ENCODE results near the gene TEKT3. TPM values are rescaled to one million over a fixed set of nuclear protein-coding genes. Genes with fewer than 3 reads are reported as not detected.

TEKT3 gene
- total RNA-seq: not detected

DNA sequence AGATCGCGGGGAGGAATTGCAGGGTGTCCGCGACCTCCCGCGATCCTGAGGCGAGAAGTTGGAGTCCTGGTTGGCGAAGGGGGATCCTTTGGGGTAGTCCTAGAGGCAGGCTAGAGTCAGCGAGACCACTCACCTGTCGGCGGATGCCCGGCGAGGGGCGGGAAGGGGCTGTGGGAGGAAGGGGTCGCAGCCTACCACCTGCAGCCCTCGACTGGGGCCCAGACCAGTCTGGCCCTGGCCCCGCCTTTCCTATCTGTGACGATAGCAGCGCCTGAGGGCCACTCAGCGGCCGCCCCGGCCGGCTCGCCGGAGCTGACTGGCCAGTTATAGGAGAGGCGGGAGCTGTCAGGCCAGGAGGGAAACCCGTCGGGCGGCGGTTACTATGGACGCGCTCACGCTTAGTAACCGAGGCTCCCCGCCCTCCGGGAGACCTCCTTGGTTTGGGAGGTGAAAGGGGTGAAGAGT lies at the start of gene TEKT3:
Gene TEKT3 (minus strand): TSS at position 213 of the 465 bp plus-strand sequence. CDS start 10,012 bp downstream, outside the sequence.
- DNase-seq (no peak), ATAC-seq (peak; percentile 42)
- Mint-ChIP-seq H3K27me3 (ENCODE audit: low read depth) (peaks cover 43% of the 10 kb centered on the region), H3K9me3 (ENCODE audit: insufficient read depth) (no peaks in the 10 kb centered on the region), H3K27ac (no peak within 1 kb of the TSS), H3K4me1 (ENCODE audit: low read depth) (peaks cover 6% of the 10 kb centered on the region), H3K4me3 (peak within 1 kb of the TSS; percentile 13), H3K36me3 (ENCODE audit: low read depth) (no peaks in the 10 kb centered on the region)
- ChIA-PET POLR2A (no interaction called here), CTCF (no interaction called here)

DNA sequence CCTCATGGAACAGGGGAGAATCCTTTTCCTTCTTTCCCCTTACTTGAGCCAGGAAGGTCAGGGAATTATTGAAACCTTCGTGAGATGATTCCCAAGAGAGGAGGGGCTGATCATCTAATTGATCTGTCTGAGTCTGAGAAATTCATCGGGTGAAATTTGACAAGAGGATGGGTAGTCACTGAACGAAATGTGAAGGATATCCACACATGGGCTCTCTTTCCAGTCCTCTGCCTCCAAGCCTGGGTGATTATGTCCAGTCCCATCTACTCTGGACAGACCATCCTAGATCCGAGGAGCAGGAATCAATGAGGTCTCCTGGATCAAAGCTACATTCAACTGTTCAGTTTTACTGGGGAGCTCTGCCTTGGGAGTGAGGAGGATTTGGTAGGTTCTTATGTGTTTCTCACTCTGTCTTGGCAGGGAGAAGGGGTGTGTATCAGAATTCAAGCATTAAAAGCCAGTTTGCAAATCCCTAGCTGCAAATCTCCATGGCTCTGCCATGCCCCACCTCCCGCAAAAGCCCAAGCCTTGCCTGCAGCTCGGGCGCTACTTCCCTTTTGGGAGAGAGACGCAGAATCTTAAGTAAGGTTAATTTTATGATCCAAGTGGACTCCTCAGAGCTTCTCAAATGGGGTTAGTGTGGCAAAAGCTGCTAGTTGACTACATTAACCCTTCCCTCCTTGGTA lies 47.1 kb upstream of the TEKT3 start:
- H3K27me3 Mint-ChIP-seq (ENCODE audit: low read depth): peaks cover 12% of the 10 kb centered on the region
- ATAC-seq: no peak
- no peaks in the 10 kb centered on the region for H3K36me3 Mint-ChIP-seq (ENCODE audit: low read depth)
- H3K4me3 Mint-ChIP-seq: no peak overlapping the region
- DNase-seq: no peak
- H3K9me3 Mint-ChIP-seq (ENCODE audit: insufficient read depth): no peaks in the 10 kb centered on the region
- ChIA-PET CTCF (interaction anchor here (1.2 kb wide), 1 partner anchor 10 kb away, joined by 3 read pairs; no protein-coding TSS in a partner anchor), POLR2A (no interaction called here)
- no peaks in the 10 kb centered on the region for H3K4me1 Mint-ChIP-seq (ENCODE audit: low read depth)
- no peak overlapping the region for H3K27ac Mint-ChIP-seq

DNA sequence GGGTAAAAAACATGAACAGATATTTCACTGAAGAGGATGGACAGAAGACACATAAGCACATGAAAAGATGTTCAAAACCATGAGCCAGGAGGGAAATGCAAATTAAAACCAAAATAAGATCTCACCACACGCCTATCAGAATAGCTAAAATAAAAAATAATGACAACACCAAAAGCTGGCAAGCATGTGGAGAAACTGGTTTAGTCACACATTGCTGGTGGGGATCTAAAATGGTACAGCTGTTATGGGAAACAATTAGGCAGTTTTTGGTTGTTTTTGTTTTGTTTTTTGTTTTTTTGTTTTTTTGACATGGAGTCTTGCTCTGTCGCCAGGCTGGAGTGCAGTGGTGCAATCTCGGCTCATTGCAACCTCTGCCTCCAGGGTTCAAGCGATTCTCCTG lies 44.7 kb upstream of the TEKT3 start:
- Mint-ChIP-seq H3K27me3 (ENCODE audit: low read depth) (peaks cover 11% of the 10 kb centered on the region), H3K36me3 (ENCODE audit: low read depth) (no peaks in the 10 kb centered on the region), H3K9me3 (ENCODE audit: insufficient read depth) (no peaks in the 10 kb centered on the region), H3K27ac (no peak overlapping the region), H3K4me1 (ENCODE audit: low read depth) (no peaks in the 10 kb centered on the region), H3K4me3 (no peak overlapping the region)
- ATAC-seq: no peak
- ChIA-PET CTCF (no interaction called here), POLR2A (no interaction called here)
- no peak for DNase-seq

- Mint-ChIP-seq H3K4me3 (no peak overlapping the region), H3K27me3 (ENCODE audit: low read depth) (peaks cover 8% of the 10 kb centered on the region)
- POLR2A ChIA-PET: no interaction called here
These were observed 43.9 kb upstream of the TEKT3 start for GRCh38 chr17:15385305-15385704.

GRCh38 chr17:15384142-15384787 lies 42.9 kb upstream of the TEKT3 start:
- Mint-ChIP-seq H3K4me1 (ENCODE audit: low read depth) (no peaks in the 10 kb centered on the region), H3K27me3 (ENCODE audit: low read depth) (peaks cover 8% of the 10 kb centered on the region), H3K4me3 (no peak overlapping the region), H3K27ac (no peak overlapping the region), H3K9me3 (ENCODE audit: insufficient read depth) (no peaks in the 10 kb centered on the region), H3K36me3 (ENCODE audit: low read depth) (no peaks in the 10 kb centered on the region)
- ChIA-PET CTCF (no interaction called here), POLR2A (no interaction called here)
- ATAC-seq (no peak), DNase-seq (no peak)

More at GRCh38 chr17:15385305-15385704, 43.9 kb upstream of the TEKT3 start:
- no peaks in the 10 kb centered on the region for H3K4me1 Mint-ChIP-seq (ENCODE audit: low read depth)
- H3K36me3 Mint-ChIP-seq (ENCODE audit: low read depth): no peaks in the 10 kb centered on the region
- CTCF ChIA-PET: no interaction called here
- ATAC-seq (no peak), DNase-seq (no peak)
- no peaks in the 10 kb centered on the region for H3K9me3 Mint-ChIP-seq (ENCODE audit: insufficient read depth)
- H3K27ac Mint-ChIP-seq: no peak overlapping the region

GRCh38 chr17:15382914-15383313 lies 41.5 kb upstream of the TEKT3 start:
- Mint-ChIP-seq H3K4me1 (ENCODE audit: low read depth) (no peaks in the 10 kb centered on the region), H3K36me3 (ENCODE audit: low read depth) (no peaks in the 10 kb centered on the region), H3K9me3 (ENCODE audit: insufficient read depth) (no peaks in the 10 kb centered on the region), H3K4me3 (no peak overlapping the region), H3K27ac (no peak overlapping the region), H3K27me3 (ENCODE audit: low read depth) (peaks cover 8% of the 10 kb centered on the region)
- ChIA-PET POLR2A (interaction anchor here (0.6 kb wide), 1 partner anchor 118 kb away, joined by 3 read pairs; the partner anchor contains the start of gene PMP22), CTCF (no interaction called here)
- no peak for ATAC-seq
- DNase-seq: no peak

DNA sequence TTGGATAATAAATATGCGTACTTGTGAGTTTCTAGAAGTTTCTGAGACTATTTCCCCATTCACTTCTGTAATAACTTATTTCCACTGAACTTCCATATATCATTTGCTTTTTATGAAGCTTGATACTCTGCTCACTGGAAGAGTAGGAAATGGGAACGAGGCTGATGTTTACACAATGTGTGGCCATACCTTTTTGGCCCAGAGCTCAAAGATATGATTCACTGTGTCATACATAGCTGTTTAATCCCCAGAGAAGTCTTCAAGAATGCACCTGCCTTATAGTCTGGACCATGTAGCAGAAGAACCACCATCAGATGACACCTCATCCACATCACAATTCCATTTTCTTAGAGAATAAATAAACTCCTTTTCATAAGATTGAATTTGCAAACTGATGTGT lies 40.3 kb upstream of the TEKT3 start:
- H3K9me3 Mint-ChIP-seq (ENCODE audit: insufficient read depth): no peaks in the 10 kb centered on the region
- ATAC-seq: no peak
- no peaks in the 10 kb centered on the region for H3K4me1 Mint-ChIP-seq (ENCODE audit: low read depth)
- peaks cover 9% of the 10 kb centered on the region for H3K27me3 Mint-ChIP-seq (ENCODE audit: low read depth)
- H3K27ac Mint-ChIP-seq: no peak overlapping the region
- ChIA-PET CTCF (interaction anchor here (1.4 kb wide), 1 partner anchor 121 kb away, joined by 3 read pairs; no protein-coding TSS in a partner anchor), POLR2A (no interaction called here)
- H3K4me3 Mint-ChIP-seq: no peak overlapping the region
- H3K36me3 Mint-ChIP-seq (ENCODE audit: low read depth): no peaks in the 10 kb centered on the region
- no peak for DNase-seq

GRCh38 chr17:15380446-15380845 lies 39.0 kb upstream of the TEKT3 start:
- Mint-ChIP-seq H3K27ac (no peak overlapping the region), H3K9me3 (ENCODE audit: insufficient read depth) (no peaks in the 10 kb centered on the region), H3K4me3 (no peak overlapping the region), H3K27me3 (ENCODE audit: low read depth) (peaks cover 6% of the 10 kb centered on the region), H3K4me1 (ENCODE audit: low read depth) (no peaks in the 10 kb centered on the region), H3K36me3 (ENCODE audit: low read depth) (no peaks in the 10 kb centered on the region)
- no peak for ATAC-seq
- ChIA-PET POLR2A (no interaction called here), CTCF (no interaction called here)
- DNase-seq: no peak

- Mint-ChIP-seq H3K27ac (no peak overlapping the region), H3K4me1 (ENCODE audit: low read depth) (no peaks in the 10 kb centered on the region), H3K36me3 (ENCODE audit: low read depth) (no peaks in the 10 kb centered on the region), H3K9me3 (ENCODE audit: insufficient read depth) (no peaks in the 10 kb centered on the region), H3K27me3 (ENCODE audit: low read depth) (peaks cover 6% of the 10 kb centered on the region), H3K4me3 (no peak overlapping the region)
- no peak for ATAC-seq
- no peak for DNase-seq
- CTCF ChIA-PET: no interaction called here
- POLR2A ChIA-PET: no interaction called here
These were observed 38.3 kb upstream of the TEKT3 start for GRCh38 chr17:15379659-15380058.

DNA sequence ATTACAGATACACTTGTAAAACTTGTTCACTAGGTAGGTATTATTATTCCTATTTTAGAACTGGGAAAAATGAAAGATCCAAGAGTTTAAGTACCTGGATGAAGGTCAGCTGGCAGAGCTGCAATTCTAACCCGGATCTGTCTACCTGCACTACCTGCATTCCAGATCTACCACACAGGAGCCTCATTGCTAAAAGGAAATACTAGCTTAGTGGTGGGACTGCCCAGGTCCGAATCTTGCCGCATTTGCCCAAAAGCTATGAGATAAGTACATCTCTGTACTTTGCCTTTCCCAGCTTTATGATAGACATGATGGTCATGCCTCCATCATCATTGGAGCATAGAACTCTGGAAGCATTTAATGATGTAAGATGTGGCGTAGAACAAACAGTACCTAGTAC lies 36.8 kb upstream of the TEKT3 start:
- CTCF ChIA-PET: interaction anchor here (0.7 to 1.1 kb wide), 2 partner anchors 10 to 123 kb away, joined by 3 read pairs; no protein-coding TSS in a partner anchor
- DNase-seq (no peak), ATAC-seq (no peak)
- Mint-ChIP-seq H3K9me3 (ENCODE audit: insufficient read depth) (no peaks in the 10 kb centered on the region), H3K27ac (no peak overlapping the region), H3K27me3 (ENCODE audit: low read depth) (peaks cover 2% of the 10 kb centered on the region), H3K4me1 (ENCODE audit: low read depth) (no peaks in the 10 kb centered on the region), H3K36me3 (ENCODE audit: low read depth) (no peaks in the 10 kb centered on the region), H3K4me3 (no peak overlapping the region)
- POLR2A ChIA-PET: no interaction called here

GRCh38 chr17:15377616-15378015 lies 36.2 kb upstream of the TEKT3 start:
- Mint-ChIP-seq H3K4me1 (ENCODE audit: low read depth) (no peaks in the 10 kb centered on the region), H3K27me3 (ENCODE audit: low read depth) (peaks cover 2% of the 10 kb centered on the region), H3K4me3 (no peak overlapping the region), H3K27ac (no peak overlapping the region), H3K9me3 (ENCODE audit: insufficient read depth) (no peaks in the 10 kb centered on the region), H3K36me3 (ENCODE audit: low read depth) (no peaks in the 10 kb centered on the region)
- ChIA-PET POLR2A (no interaction called here), CTCF (no interaction called here)
- no peak for ATAC-seq
- DNase-seq: no peak

- no peak overlapping the region for H3K27ac Mint-ChIP-seq
- H3K4me3 Mint-ChIP-seq: no peak overlapping the region
- ChIA-PET POLR2A (no interaction called here), CTCF (no interaction called here)
- no peak for DNase-seq
- no peaks in the 10 kb centered on the region for H3K4me1 Mint-ChIP-seq (ENCODE audit: low read depth)
- H3K27me3 Mint-ChIP-seq (ENCODE audit: low read depth): peaks cover 2% of the 10 kb centered on the region
- H3K36me3 Mint-ChIP-seq (ENCODE audit: low read depth): no peaks in the 10 kb centered on the region
- H3K9me3 Mint-ChIP-seq (ENCODE audit: insufficient read depth): no peaks in the 10 kb centered on the region
- no peak for ATAC-seq
These were observed 35.8 kb upstream of the TEKT3 start for GRCh38 chr17:15377200-15377599.
